Occipital lobe (tissue), 2 donors: ENCODE data around the gene USE1. TPM values are rescaled to one million over a fixed set of nuclear protein-coding genes. Genes with fewer than 3 reads are reported as not detected.
A peak's percentile ranks its signal among the peaks of the same experiment; 100 is the strongest.

Experiments
- DNase-seq: peaks from one replicate; lab custom pipeline; 2025; lab: John Stamatoyannopoulos, UW
- total RNA-seq: library from RNA; depleted of rRNA; stranded (reverse); fragments of >200 nt; gene quantifications from one replicate; pipeline ENCODE4 v1.2.3, GENCODE V29; 2014

USE1 gene
- total RNA-seq, 1 donor from 2014 or later, result 10.1 TPM

GRCh38 chr19:17256130-17256529 is 41.0 kb downstream of the USE1 start:
- DNase-seq, result no peak

GRCh38 chr19:17259118-17259780 is 44.1 kb downstream of the USE1 start:
- DNase-seq, result no peak

GRCh38 chr19:17259934-17260333 is 44.8 kb downstream of the USE1 start:
- no peak for DNase-seq

GRCh38 chr19:17260842-17261325 is 45.7 kb downstream of the USE1 start:
- no peak for DNase-seq

- no peak for DNase-seq
Observed at GRCh38 chr19:17262557-17262956, 47.4 kb downstream of the USE1 start.

- DNase-seq, result no peak
Observed at GRCh38 chr19:17263712-17264640, 48.8 kb downstream of the USE1 start.

GRCh38 chr19:17264641-17264979 is 49.5 kb downstream of the USE1 start, which contains the start of gene USHBP1:
TSS of gene USHBP1 (minus strand) at chr19:17264745. CDS start at chr19:17264299, 446 bp downstream.
- no peak for DNase-seq

- DNase-seq, result no peak
Observed at GRCh38 chr19:17266026-17266425, 50.9 kb downstream of the USE1 start.

- DNase-seq, result no peak
Observed at GRCh38 chr19:17266589-17266974, 51.4 kb downstream of the USE1 start.

- DNase-seq, result peak; percentile 97
Observed at GRCh38 chr19:17266975-17267788, 52.0 kb downstream of the USE1 start, which contains the start of gene BABAM1. TSS of gene BABAM1 (plus strand) at chr19:17267443. CDS start at chr19:17268807, 1,364 bp downstream.

- no peak for DNase-seq
Observed at GRCh38 chr19:17268754-17269153, 53.6 kb downstream of the USE1 start.

Other genes with a start within 250 kb of the USE1 start
- gene CPAMD8, start 188.5 kb upstream of the USE1 start, total RNA-seq, result 7.8 TPM
- gene HAUS8, start 139.9 kb upstream of the USE1 start, total RNA-seq, result 1.9 TPM
- gene MYO9B, start 139.6 kb upstream of the USE1 start, total RNA-seq, result 24.0 TPM
- gene OCEL1, start 10.9 kb downstream of the USE1 start, total RNA-seq, result 1.4 TPM
- gene NR2F6, start 30.6 kb downstream of the USE1 start, total RNA-seq, result 9.8 TPM
- 0.47 TPM for gene USHBP1, start 49.4 kb downstream of the USE1 start, total RNA-seq
- gene BABAM1, start 52.1 kb downstream of the USE1 start, total RNA-seq, result 59.0 TPM
- 0.94 TPM for gene ANKLE1, start 66.5 kb downstream of the USE1 start, total RNA-seq
- gene ABHD8, start 88.1 kb downstream of the USE1 start, total RNA-seq, result 20.6 TPM
- 9.0 TPM for gene MRPL34, start 90.5 kb downstream of the USE1 start, total RNA-seq
- gene DDA1, start 94.2 kb downstream of the USE1 start, total RNA-seq, result 10.0 TPM
- 29.6 TPM for gene ANO8, start 119.5 kb downstream of the USE1 start, total RNA-seq
- gene GTPBP3, start 122.2 kb downstream of the USE1 start, total RNA-seq, result 23.2 TPM
- gene PLVAP, start 162.0 kb downstream of the USE1 start, total RNA-seq, result 0.94 TPM
- not detected for gene CCDC194, start 178.8 kb downstream of the USE1 start, total RNA-seq
- gene BST2, start 190.3 kb downstream of the USE1 start, total RNA-seq, result 3.3 TPM
- 19.3 TPM for gene MVB12A, start 204.7 kb downstream of the USE1 start, total RNA-seq
- gene TMEM221, start 233.3 kb downstream of the USE1 start, total RNA-seq, result 0.94 TPM
- not detected for gene NXNL1, start 245.6 kb downstream of the USE1 start, total RNA-seq